GM19468 (cell line): Measurements from ENCODE around the gene MOB1B.
A peak's percentile ranks its signal among the peaks of the same experiment; 100 is the strongest.

ENCODE experiments used
- ATAC-seq: cut with Tn5 transposase; IDR thresholded peaks from one replicate; pipeline ENCODE4 v1.9.1; 2021; ENCODE audit warnings: mild to moderate bottlenecking, moderate library complexity, moderate number of reproducible peaks; ENCODE audit not compliant: unreplicated experiment; ENCODE audit errors: extremely low read depth

The MOB1B gene

DNA sequence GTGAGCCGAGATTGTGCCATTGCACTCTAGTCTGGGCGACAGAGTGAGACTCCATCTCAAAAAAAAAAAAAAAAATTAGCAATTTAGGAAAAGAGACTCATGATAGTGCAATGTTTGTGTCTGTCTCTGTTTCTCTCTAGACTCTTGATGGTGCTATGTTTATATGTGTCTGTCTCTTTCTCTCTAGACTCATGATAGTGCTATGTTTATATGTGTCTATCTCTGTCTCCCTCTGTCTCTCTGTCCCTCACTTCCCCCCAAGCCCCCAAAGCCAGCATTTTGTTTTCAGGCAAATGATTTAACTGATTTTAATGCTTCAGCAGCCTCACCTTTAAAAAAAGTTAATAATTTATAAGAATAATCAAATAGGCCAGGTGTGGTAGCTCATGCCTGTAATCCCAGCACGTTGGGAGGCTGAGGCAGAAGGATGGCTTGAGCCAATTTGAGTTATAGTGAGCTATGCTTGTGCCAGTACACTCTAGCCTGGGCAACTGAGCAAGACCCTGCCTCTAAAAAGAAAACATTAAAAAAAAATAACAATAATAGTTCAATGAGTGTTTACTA, 6.9 kb downstream of the MOB1B start:
- ATAC-seq: no peak

DNA sequence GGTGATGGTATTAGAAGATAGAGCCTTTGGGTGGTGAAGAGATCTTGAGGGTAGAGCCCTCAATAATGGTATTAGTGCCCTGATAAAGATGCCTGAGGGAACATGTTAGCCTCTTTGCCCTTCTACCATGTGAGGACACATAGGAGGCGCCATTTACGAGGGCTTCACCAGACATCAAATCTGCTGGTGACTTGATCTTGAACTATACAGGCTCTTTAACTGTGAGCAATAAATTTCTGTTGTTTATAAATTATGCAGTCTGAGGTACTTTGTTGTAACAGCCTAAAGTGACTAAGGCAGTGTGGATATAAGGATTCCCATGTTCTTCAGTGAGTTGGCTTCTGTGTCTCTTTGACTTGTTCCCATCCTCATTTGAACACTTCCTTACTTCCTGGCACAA, 11.8 kb downstream of the MOB1B start:
- no peak for ATAC-seq

DNA sequence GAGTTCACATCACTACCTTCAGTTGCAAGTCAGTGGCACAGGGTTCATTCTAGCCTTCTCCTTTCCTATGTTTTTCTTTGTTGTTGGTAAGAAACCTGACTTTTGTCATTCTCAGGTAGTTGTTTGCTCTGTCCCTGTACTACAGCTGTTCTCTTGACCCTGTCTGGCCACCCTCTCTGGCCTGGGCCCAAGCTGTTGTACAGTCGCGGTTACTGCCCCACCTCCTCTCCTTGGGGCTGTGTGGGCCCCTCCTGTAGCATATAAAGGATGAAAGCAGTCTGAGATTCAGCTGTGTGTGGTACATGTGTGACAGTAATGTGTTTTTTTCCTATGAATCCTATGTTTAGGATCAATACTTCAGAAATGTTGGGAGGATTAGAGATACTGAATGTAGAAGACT, 12.5 kb downstream of the MOB1B start:
- ATAC-seq: no peak

DNA sequence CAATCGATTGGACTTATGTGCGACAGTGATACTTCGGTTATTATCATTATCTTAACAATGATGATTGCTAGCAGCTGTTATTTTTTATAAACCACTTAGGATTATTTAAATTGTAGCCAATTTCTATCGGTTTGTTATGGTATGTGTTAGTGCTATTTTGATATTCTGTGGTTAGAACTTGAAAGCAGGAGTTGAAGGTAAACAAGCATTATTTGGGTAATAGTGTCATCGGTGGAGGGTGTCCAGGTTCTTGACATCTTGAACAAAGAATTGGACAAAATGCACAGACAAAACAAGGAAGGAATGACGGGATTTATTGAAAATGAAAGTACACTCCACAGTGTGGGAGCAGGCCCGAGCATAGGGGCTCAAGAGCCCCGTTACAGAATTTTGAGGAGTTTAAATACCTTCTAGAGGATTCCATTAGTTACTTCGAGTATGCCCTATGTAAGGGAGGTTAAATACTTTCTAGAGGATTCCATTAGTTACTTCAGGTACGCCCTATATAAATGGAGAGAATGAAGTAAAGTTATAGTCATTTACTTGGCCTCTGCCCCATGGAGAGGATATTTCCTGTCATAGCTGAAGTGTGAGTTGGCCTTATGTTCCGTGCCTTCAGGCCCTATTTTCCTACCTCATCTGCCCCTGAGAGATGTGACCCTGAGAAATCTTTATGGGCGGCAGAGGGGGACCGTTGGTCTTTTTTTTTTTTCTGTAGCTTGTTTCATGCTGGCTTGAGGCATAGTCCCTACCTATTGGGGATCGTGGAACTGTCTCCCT, 13.1 kb downstream of the MOB1B start:
- no peak for ATAC-seq

DNA sequence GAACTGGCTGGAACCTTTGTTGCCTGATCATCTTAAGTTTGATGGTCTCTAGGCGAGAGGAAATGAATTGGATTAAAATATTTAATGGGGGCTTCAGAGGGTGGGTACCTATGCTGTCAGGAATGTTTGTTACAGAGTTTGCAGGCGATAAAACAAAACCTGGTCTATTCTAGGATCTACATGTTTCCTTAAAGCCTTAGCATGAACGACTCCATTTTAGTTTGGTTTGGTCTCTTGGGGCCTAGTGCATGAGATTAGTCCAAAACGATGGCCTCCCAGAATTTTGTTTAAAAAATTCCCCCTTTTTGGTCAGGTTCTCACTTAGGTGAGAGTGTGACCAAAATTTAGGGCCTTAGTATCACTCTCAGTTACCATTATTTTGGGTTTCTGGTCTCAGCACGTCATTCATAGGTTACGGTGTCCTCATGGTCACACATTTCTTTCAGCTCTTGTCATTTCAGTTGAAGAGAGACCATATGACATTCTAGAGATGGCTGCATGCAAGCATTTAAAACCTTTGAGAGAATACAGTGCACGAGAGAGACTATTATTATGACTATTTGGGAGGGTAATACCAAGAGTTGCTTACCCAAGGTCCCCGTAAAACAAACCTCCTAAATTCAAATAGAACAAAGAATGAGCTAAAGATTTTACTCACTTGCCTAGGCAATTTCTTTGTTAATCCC, 13.8 kb downstream of the MOB1B start:
- ATAC-seq: no peak

DNA sequence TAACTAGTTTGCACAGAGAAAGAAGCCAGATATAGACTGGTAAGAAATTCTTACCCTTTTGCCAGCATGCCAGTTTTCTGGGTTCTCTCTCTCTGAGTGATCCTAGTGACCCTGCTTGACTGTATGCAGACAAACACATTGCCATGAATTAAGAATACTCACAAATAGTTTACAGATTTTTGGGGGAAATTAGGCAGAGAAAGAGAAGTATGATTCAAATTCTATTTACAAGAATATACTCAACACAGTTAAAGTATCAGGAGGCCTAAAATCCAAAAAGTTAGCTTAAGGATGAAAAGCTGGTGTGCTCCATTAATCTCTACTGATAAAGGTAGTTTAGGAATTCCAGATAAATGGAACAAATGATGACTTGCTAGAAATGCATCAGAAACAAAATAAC, 18.4 kb downstream of the MOB1B start:
- ATAC-seq: no peak

DNA sequence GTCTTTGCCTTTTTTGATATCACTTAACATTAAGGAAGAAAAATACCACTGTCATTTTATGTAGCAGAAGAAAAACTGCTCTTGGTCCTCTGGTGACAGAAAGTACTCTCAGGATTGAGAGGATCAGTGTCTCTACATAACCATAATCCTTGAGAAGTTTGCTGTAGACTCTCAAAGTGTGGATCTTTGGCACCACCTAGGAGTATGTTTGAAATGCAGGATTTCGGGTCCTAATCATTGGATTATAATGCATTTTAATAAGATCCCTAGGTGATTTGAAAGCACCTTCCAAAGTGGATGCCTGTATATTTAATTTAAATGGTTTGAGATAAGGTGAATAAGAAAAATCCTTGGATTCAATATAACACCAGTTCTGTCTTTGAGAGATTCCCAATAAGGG, 23.2 kb downstream of the MOB1B start:
- ATAC-seq: no peak

DNA sequence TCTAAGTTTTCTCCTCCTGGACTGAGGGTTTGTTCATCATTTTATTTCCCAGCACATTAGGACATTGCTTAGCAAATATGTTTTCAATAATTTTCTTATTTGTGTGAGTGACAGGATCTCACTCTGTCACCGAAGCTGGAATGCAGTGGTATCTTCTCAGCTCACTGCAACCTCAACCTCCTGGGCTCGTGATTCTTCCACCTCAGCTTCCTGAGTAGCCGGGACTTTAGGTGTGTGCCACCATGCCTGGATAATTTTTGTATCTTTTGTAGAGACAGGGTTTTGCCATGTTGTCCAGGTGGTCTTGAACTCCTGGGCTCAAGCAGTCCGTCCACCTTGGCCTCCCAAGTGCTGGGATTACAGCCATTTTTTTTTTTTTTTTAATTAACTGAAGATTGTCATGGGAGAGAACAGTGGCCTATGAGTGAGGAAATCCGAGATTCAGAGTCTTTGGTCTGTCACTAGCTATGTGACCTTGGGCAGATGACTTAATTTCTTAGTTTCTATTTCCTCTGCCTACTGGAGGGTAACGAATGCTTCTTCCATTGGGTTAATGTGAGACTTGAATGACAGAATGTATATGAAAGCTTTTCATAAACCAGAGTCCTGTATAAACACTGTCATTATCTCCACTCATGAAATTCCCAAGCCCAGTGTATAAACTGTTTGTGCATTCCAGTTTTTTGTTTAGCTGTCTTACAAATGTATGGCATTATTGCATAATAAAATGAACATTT, 23.9 kb downstream of the MOB1B start:
- ATAC-seq: peak; percentile 80

DNA sequence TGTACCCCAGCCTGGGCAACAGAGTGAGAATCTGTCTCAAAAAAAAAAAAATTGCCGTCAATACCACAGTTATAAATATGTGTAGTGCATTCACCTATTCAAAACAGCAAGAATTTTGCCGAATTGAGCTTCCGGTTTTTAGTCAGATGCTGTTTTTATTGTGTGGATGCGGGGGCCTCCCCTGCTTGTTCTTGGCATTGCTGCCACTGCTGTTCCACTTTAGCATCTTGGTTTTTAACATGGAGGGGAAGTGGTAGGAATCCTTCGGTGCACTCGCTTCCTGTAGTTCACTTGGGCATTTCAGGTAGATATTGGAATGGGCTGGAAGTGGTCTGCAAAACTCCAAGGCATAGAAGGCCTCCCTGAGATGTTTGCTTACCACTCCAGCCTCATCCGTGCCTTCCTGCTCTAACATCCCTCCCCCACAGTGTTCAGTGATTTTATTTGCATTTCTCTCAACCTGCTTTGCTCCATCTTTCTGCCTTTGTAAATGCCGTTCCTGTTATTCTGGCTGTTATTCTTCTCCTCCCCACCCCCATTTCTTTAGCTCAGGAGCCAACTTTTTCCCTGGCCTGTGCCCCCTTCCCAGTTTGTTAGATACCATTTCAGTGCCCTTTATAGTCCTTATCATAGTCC, 25.5 kb downstream of the MOB1B start:
- ATAC-seq: no peak

DNA sequence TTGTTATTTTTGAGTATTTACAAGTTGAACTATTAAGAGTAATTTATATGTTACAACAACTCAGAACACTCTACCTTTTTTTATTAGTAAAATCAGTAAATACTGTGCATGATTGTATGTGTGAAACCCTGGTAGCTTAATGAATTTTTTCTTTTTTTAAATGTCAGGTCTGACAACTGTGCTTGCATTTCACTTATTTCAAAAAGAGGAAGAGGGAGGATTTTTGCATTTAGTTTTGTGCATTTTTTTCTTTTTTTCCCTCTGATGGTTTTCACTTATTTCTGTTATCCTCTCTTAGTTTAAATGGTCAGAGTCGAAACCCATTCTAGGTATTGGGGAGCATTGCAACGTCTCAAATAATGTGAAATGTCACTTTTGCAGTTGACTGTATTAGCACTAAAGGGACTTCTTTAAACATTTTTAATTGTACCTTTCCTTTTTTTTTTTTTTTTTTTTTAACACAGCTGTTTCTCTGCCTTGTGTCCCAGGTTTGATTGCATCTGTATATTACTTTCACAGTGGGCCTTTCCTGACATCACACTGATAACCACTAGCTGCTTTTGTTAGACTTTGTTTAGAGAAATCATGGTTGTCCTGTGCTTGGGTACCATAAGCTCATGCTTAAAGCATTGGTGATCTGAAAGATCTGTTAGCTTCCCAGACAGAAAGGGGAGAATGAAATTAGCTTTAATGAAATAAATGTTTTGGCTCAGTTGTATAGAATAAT, 28.5 kb downstream of the MOB1B start:
- no peak for ATAC-seq

DNA sequence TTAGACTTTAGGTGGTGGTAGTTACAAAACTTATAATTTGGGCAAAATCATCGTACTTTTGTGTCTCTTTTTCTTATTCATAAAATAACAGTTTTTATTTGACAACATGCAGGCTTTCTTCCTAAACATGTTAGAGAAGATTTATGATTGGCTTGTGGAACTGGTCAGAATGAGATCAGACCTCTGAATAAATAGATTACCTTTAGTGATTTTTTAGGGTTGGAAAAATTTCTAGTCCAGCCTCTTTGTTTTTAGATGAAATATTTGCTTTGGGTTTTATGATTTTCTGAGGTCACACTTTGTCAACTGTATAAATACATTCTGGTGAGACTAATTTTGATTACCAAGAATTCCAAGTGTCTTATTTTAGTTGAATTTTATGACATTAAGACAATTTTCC, 29.2 kb downstream of the MOB1B start:
- no peak for ATAC-seq

DNA sequence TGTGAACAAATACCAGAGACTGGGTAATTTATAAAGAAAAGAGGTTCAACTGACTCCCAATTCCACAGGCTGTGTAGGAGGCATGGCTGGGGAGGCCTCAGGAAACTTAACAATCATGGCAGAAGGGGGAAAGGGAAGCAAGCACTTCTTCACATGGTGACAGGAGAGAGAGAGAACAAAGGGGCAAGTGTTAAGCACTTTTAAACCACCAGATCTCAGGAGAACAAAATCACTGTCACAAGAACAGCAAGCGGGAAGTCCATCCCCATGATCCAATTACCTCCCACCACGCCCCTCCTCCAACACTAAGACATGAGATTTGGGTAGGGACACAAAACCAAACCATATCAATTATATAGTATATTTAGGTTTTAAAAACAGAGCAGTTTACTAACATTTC, 30.8 kb downstream of the MOB1B start:
- ATAC-seq: no peak

DNA sequence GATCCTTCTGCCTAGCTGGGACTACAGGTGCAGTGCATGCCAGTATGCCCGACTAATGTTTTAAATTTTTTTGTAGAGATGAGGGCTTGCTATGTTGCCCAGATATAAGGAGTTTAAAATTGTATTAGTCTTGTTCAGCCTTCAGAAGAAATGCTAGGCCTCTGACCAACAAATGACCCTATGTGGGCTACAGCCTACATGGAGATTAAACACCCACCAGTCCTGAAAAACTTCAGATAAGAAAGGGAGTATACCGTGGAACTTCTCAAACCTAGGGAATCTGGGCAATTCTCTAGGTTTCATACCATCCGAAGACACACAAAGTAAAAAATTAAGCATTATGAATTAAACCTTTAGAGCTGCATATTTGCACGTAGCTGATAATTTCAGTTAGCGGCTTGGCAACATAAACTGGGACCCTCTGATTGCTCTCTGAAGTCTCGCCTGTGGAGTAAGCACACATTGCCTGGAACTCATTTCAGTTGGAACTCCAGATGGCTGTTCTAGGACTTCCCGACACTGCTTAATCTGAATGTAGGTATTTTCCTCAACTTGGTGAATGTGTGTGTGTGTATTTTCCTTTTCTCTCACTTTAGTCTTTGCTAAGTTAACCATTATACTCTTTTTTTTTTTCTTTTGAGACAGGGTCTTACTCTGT, 33.0 kb downstream of the MOB1B start:
- ATAC-seq: no peak

DNA sequence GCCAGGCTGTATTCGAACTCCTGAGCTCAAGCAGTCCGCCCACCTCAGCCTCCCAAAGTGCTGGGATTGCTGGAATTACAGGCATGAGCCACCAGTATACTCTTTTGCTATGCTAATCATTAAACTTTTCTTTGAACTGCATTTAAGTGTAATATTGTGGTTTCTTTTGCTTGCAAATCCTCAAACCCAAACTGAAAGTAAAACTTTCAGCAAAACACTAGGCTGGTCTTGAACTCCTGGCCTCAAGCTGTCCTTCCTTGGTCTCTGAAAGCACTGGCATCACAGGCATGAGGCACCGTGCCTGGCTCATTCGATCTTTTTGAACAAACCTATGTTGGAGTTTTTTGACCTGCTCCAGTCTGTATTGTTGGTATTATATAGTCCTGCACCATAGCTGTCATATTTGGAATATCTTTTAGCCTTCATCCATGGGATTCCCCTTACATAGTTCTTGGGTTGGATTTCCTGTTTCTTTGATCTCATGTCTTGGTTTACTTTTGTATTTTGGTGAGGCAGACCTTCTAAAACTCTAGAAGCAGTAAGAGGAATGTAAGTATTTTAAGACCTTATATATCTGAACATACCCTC, 34.1 kb downstream of the MOB1B start:
- ATAC-seq: no peak

DNA sequence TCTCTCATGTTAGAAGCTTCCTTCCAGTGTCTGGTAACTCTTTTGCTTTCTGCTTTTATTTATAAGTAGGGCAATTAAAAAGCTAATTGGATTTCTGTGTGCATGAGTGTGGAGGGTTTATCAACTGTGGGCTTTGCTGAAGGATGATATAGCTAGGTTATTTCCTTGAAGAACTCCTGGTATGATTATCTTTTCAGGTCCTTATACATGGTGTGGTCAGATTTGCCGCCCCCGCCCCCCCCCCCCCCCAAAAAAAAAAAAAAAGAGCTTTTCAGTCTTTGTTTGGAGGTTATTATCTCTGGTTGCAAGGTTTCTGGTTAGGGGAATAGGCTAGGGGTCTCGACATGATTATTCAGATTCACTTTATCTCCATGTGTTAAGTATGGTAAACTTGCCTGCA, 35.9 kb downstream of the MOB1B start:
- no peak for ATAC-seq

DNA sequence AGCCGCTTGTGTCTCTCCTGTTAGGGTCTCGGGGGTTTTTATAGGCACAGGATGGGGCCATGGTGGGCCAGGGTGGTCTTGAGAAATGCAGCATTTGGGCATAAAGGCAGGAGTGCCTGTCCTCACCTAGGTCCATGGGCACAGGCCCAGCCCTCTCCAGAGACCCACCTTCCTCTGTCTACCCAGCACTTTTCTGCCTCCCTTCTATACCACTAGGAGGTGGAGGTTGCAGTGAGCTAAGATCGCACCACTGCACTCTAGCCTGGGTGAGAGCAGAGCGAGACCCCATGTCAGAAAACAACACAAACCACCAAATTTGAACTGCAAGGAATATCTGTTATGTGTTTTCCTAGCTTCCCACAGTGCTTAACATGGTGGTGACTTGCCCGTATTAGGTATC, 38.0 kb downstream of the MOB1B start:
- no peak for ATAC-seq

DNA sequence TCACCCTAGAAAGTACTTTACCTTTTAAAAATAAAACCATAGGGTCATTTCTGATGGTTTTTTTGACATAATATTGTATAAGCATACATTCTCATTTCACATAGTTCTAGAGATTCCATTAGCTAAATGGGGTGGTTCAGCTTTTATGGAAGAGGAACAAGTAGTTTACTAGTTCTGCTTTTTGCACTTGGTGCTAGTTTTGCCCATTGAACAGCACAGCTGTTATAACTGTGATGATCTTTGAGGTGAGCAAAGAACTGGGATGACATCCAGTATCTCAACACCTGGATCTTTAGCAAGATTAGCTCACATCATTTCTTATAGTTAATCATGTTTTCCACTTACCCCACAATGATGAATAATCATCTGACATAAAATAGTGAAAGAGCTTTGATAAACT, 40.9 kb downstream of the MOB1B start:
- peak; percentile 45 for ATAC-seq

DNA sequence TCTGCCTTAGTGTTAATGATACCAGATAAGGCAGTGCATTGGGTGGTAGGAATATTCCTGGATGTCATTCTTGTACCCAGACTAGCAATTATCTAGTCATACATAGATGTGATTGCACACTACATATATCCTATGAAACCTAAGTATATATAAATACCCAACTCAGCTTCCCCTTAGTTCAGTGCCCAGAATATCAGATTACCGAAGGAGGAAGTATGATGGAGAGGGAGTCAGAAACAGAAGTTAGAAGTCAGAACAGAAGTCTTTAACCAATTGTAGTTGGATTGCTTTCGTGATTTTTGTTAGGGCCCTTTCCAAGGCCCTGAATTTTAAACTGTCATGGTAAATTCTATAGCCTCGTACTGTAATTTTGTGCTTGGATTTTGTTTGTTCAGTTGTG, 42.9 kb downstream of the MOB1B start:
- ATAC-seq: no peak

DNA sequence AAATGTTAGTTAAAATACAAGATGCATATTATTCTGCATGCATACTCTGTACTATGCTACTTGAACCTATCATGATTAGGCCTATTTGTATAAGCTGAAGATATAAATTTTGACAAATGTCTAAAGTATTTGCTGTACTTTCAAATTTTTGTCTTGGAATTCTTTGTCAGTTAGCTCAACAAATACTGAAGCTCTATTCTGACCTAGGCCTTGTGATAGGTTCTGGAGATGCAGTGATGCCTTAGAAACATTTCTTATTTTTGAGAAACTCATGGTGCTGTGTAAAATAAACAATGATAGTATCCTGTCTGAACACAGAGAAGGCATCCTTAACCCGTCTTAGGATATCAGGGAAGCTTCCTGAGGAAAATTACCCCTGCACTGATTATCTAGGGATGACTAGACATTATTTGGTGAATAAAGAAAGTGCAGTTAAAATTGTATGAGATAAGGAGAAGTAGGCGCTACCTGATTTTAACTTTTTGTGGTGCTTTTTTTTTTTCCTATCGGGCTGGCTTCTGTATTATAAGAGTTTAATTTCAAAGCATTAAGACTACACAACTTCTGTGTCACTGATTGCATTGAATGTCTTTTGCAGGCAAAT, 43.4 kb downstream of the MOB1B start:
- no peak for ATAC-seq
